Testis (tissue), 2 donors: ENCODE data around the gene C12orf42.

ENCODE experiments used
- CTCF ChIP-seq, 3 experiments: fragments of 450-650 bp in 2 of 3; fragments of 200-600 bp in 1 of 3; sonication (generic) in 1 of 3; IDR thresholded peaks; one replicate each; pipeline ENCODE4 v1.5.1; 2016 to 2019; ENCODE audit warnings: antibody characterized with exemption in 3 of 3, mild to moderate bottlenecking in 2 of 3, moderate library complexity in 1 of 3
- POLR2A ChIP-seq: fragments of 450-650 bp; IDR thresholded peaks from one replicate; pipeline ENCODE4 v1.6.1; 2017; ENCODE audit warnings: antibody characterized with exemption, mild to moderate bottlenecking, moderate library complexity

- TF ChIP-seq CTCF (IDR thresholded peaks at IDR 0.05) (no peak), POLR2A (no peak)
Measured at GRCh38 chr12:103505371-103506236, 9.8 kb upstream of the C12orf42 start.
